Endothelial cell of umbilical vein (primary cell): ENCODE data around the gene NPTX2.

Source experiments
- EZH2 ChIP-seq: IDR thresholded peaks from 2 replicates; pipeline ENCODE4 v1.6.1; 2012; ENCODE audit warnings: borderline replicate concordance, low read depth, mild to moderate bottlenecking, moderate library complexity, low read length, inconsistent platforms; ENCODE audit not compliant: severe bottlenecking
- FOS ChIP-seq: IDR thresholded peaks from 2 replicates; pipeline ENCODE4 v1.6.1; 2011; ENCODE audit warnings: mild to moderate bottlenecking, low read length, moderate library complexity, borderline replicate concordance; ENCODE audit not compliant: insufficient read depth
- GATA2 ChIP-seq: IDR thresholded peaks from 2 replicates; pipeline ENCODE4 v1.7.0; 2011; ENCODE audit warnings: low read depth, mild to moderate bottlenecking, moderate library complexity, mixed read lengths, low read length; ENCODE audit not compliant: insufficient read length, insufficient read depth
- JUN ChIP-seq: IDR thresholded peaks from 2 replicates; pipeline ENCODE4 v1.6.1; 2011; ENCODE audit warnings: borderline replicate concordance, low read depth; ENCODE audit not compliant: insufficient read length, insufficient read depth
- MYC ChIP-seq: IDR thresholded peaks from one replicate; pipeline ENCODE4 v1.6.1; 2011; ENCODE audit warnings: mild to moderate bottlenecking, low read depth, low read length
- POLR2A ChIP-seq: IDR thresholded peaks from 2 replicates; pipeline ENCODE4 v1.6.1; 2012; ENCODE audit warnings: low read depth, mild to moderate bottlenecking, control low read depth, low read length
- POLR2AphosphoS5 ChIP-seq: IDR thresholded peaks from 2 replicates; pipeline ENCODE4 v1.6.1; 2012; ENCODE audit warnings: low read depth, mild to moderate bottlenecking, control low read depth, low read length, moderate library complexity; ENCODE audit not compliant: insufficient read depth
- TF ChIP-seq, protein P1 (sequence below), 2 donors: IDR thresholded peaks; 1 replicate in 1 of 2; 2 replicates in 1 of 2; pipeline ENCODE4 v1.5.1; 2011; ENCODE audit warnings: low read length in 2 of 2, mild to moderate bottlenecking in 2 of 2, moderate library complexity in 2 of 2, control low read depth in 1 of 2, inconsistent platforms in 1 of 2, low read depth in 1 of 2; ENCODE audit not compliant: insufficient read depth in 1 of 2; ENCODE audit errors: extremely low read depth in 1 of 2
- TF ChIP-seq, protein P2 (sequence below): IDR thresholded peaks from 2 replicates; pipeline ENCODE4 v1.6.1; 2011; ENCODE audit not compliant: insufficient read depth, insufficient read length

DNA sequence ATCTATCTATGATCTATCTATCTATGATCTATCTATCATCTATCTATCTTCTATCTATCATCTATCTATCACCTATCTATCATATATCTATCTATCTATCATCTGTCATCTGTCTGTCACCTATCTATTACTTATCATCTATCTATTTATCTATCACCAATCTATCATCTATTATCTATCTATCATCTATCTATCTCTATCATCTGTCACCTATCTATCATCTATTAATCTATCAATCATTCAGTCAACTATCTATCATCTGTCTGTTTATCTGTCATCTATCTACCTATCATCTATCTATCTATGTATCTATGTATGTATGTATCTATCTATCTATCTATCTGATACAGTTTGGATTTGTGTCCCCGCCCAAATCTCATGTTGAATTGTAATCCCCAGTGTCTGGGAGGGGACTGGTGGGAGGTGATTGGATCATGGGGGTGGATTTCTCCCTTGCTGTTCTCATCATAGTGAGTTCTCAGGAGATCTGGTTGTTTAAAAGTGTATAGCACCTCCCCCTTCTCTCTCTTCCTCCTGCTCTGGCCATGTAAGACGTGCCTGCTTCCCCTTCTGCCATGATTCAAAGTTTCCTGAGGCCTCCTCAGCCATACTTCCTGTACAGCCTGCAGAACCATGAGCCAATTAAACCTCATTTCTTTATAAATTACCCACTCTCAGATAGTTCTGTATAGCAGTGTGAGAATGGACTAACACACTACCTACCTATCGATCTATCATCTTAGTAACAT, 37.6 kb downstream of the NPTX2 start:
- no peak for TF ChIP-seq POLR2A
- TF ChIP-seq, protein P1, sequence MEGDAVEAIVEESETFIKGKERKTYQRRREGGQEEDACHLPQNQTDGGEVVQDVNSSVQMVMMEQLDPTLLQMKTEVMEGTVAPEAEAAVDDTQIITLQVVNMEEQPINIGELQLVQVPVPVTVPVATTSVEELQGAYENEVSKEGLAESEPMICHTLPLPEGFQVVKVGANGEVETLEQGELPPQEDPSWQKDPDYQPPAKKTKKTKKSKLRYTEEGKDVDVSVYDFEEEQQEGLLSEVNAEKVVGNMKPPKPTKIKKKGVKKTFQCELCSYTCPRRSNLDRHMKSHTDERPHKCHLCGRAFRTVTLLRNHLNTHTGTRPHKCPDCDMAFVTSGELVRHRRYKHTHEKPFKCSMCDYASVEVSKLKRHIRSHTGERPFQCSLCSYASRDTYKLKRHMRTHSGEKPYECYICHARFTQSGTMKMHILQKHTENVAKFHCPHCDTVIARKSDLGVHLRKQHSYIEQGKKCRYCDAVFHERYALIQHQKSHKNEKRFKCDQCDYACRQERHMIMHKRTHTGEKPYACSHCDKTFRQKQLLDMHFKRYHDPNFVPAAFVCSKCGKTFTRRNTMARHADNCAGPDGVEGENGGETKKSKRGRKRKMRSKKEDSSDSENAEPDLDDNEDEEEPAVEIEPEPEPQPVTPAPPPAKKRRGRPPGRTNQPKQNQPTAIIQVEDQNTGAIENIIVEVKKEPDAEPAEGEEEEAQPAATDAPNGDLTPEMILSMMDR (IDR thresholded peaks at IDR 0.05; ENCODE audit: extremely low read depth in 1 of 2, insufficient read depth in 1 of 2, low read depth in 1 of 2, low read length in 2 of 2) = no peak
- TF ChIP-seq POLR2AphosphoS5 = no peak
- TF ChIP-seq, protein P2, sequence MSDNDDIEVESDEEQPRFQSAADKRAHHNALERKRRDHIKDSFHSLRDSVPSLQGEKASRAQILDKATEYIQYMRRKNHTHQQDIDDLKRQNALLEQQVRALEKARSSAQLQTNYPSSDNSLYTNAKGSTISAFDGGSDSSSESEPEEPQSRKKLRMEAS = no peak
- no peak for TF ChIP-seq EZH2
- no peak for TF ChIP-seq JUN
- TF ChIP-seq MYC = no peak
- no peak for TF ChIP-seq GATA2
- TF ChIP-seq FOS = no peak
